Measurements from ENCODE around the gene HORMAD1. TPM values are rescaled to one million over a fixed set of nuclear protein-coding genes. Genes with fewer than 3 reads are reported as not detected.

HORMAD1 gene
- total and polyA plus RNA-seq, 2 experiments from 2014 or later = not detected

DNA sequence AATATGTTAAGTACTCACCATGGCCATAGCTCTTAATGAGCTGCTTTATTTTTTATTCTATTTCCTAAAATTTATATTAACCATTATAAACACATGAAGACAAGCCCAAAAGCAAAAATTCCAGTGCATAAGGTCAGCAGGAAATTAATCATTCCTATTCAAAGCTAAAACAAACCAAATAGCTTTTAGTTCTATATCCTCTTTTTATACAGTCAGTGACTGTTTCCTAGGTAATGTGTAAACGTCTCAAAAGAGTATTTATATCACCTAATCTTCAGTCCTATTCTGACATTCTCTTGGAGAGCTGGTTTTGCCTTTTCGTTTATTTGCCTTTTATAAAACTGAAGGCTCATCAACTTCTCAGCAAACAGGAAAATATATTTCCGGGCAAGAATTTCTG lies 28.0 kb downstream of the HORMAD1 start:
- Mint-ChIP-seq H3K9me3 (no peaks in the 10 kb centered on the region), H3K27me3 (ENCODE audit: insufficient read depth, low read depth, poor library complexity) (peaks cover 6% of the 10 kb centered on the region), H3K36me3 (ENCODE audit: low read depth) (peaks cover 52% of the 10 kb centered on the region), H3K4me1 (peaks cover 8% of the 10 kb centered on the region; the same call in 2 of the 3 replicates), H3K27ac (no peak overlapping the region), H3K4me3 (no peak overlapping the region)
- Histone ChIP-seq H3K4me3 (no peak overlapping the region), H3K27me3 (ENCODE audit: insufficient read depth) (no peaks in the 10 kb centered on the region), H3K79me2 (replicated peaks; ENCODE audit: insufficient read depth) (peaks cover 33% of the 10 kb centered on the region), H3F3A (replicated peaks; ENCODE audit: low read depth) (no peaks in the 10 kb centered on the region), H3K9me2 (ENCODE audit: insufficient read depth) (no peaks in the 10 kb centered on the region), H3K36me3 (ENCODE audit: insufficient read depth) (peaks cover 33% of the 10 kb centered on the region; the same call in 1 of the 2 replicates), H3K4me1 (ENCODE audit: insufficient read depth) (no peaks in the 10 kb centered on the region), H3K4me2 (no peak overlapping the region), H2AFZ (no peak overlapping the region), H3K27ac (ENCODE audit: low read depth) (no peak overlapping the region), H4K20me1 (replicated peaks; ENCODE audit: insufficient read depth) (no peaks in the 10 kb centered on the region)
- DNase-seq (ENCODE audit: low spot score) (no peak), ATAC-seq (no peak)
- TF ChIP-seq JUNB (IDR thresholded peaks at IDR 0.05; ENCODE audit: unreplicated experiment) (no peak), CREB1 (CRISPR knock-in tag; IDR thresholded peaks at IDR 0.05; ENCODE audit: low read depth) (no peak), POLR2AphosphoS5 (IDR thresholded peaks at IDR 0.05; ENCODE audit: low read depth) (no peak), ZNF331 (CRISPR knock-in tag; IDR thresholded peaks at IDR 0.05; ENCODE audit: low read depth) (no peak), ZNF114 (CRISPR knock-in tag; IDR thresholded peaks at IDR 0.05) (no peak), EZH2phosphoT487 (IDR thresholded peaks at IDR 0.05; ENCODE audit: unreplicated experiment) (no peak), NANOG (IDR thresholded peaks at IDR 0.05; ENCODE audit: borderline replicate concordance) (no peak), EZH2 (IDR thresholded peaks at IDR 0.05; ENCODE audit: low read depth, unreplicated experiment) (no peak), STAT1 (IDR thresholded peaks at IDR 0.05; ENCODE audit: unreplicated experiment) (no peak)
- TF ChIP-seq, protein P1, sequence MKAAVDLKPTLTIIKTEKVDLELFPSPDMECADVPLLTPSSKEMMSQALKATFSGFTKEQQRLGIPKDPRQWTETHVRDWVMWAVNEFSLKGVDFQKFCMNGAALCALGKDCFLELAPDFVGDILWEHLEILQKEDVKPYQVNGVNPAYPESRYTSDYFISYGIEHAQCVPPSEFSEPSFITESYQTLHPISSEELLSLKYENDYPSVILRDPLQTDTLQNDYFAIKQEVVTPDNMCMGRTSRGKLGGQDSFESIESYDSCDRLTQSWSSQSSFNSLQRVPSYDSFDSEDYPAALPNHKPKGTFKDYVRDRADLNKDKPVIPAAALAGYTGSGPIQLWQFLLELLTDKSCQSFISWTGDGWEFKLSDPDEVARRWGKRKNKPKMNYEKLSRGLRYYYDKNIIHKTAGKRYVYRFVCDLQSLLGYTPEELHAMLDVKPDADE (IDR thresholded peaks at IDR 0.05) = no peak
- TF ChIP-seq, protein P2, sequence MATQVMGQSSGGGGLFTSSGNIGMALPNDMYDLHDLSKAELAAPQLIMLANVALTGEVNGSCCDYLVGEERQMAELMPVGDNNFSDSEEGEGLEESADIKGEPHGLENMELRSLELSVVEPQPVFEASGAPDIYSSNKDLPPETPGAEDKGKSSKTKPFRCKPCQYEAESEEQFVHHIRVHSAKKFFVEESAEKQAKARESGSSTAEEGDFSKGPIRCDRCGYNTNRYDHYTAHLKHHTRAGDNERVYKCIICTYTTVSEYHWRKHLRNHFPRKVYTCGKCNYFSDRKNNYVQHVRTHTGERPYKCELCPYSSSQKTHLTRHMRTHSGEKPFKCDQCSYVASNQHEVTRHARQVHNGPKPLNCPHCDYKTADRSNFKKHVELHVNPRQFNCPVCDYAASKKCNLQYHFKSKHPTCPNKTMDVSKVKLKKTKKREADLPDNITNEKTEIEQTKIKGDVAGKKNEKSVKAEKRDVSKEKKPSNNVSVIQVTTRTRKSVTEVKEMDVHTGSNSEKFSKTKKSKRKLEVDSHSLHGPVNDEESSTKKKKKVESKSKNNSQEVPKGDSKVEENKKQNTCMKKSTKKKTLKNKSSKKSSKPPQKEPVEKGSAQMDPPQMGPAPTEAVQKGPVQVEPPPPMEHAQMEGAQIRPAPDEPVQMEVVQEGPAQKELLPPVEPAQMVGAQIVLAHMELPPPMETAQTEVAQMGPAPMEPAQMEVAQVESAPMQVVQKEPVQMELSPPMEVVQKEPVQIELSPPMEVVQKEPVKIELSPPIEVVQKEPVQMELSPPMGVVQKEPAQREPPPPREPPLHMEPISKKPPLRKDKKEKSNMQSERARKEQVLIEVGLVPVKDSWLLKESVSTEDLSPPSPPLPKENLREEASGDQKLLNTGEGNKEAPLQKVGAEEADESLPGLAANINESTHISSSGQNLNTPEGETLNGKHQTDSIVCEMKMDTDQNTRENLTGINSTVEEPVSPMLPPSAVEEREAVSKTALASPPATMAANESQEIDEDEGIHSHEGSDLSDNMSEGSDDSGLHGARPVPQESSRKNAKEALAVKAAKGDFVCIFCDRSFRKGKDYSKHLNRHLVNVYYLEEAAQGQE (IDR thresholded peaks at IDR 0.05; ENCODE audit: unreplicated experiment) = no peak
- TF ChIP-seq, protein P3, sequence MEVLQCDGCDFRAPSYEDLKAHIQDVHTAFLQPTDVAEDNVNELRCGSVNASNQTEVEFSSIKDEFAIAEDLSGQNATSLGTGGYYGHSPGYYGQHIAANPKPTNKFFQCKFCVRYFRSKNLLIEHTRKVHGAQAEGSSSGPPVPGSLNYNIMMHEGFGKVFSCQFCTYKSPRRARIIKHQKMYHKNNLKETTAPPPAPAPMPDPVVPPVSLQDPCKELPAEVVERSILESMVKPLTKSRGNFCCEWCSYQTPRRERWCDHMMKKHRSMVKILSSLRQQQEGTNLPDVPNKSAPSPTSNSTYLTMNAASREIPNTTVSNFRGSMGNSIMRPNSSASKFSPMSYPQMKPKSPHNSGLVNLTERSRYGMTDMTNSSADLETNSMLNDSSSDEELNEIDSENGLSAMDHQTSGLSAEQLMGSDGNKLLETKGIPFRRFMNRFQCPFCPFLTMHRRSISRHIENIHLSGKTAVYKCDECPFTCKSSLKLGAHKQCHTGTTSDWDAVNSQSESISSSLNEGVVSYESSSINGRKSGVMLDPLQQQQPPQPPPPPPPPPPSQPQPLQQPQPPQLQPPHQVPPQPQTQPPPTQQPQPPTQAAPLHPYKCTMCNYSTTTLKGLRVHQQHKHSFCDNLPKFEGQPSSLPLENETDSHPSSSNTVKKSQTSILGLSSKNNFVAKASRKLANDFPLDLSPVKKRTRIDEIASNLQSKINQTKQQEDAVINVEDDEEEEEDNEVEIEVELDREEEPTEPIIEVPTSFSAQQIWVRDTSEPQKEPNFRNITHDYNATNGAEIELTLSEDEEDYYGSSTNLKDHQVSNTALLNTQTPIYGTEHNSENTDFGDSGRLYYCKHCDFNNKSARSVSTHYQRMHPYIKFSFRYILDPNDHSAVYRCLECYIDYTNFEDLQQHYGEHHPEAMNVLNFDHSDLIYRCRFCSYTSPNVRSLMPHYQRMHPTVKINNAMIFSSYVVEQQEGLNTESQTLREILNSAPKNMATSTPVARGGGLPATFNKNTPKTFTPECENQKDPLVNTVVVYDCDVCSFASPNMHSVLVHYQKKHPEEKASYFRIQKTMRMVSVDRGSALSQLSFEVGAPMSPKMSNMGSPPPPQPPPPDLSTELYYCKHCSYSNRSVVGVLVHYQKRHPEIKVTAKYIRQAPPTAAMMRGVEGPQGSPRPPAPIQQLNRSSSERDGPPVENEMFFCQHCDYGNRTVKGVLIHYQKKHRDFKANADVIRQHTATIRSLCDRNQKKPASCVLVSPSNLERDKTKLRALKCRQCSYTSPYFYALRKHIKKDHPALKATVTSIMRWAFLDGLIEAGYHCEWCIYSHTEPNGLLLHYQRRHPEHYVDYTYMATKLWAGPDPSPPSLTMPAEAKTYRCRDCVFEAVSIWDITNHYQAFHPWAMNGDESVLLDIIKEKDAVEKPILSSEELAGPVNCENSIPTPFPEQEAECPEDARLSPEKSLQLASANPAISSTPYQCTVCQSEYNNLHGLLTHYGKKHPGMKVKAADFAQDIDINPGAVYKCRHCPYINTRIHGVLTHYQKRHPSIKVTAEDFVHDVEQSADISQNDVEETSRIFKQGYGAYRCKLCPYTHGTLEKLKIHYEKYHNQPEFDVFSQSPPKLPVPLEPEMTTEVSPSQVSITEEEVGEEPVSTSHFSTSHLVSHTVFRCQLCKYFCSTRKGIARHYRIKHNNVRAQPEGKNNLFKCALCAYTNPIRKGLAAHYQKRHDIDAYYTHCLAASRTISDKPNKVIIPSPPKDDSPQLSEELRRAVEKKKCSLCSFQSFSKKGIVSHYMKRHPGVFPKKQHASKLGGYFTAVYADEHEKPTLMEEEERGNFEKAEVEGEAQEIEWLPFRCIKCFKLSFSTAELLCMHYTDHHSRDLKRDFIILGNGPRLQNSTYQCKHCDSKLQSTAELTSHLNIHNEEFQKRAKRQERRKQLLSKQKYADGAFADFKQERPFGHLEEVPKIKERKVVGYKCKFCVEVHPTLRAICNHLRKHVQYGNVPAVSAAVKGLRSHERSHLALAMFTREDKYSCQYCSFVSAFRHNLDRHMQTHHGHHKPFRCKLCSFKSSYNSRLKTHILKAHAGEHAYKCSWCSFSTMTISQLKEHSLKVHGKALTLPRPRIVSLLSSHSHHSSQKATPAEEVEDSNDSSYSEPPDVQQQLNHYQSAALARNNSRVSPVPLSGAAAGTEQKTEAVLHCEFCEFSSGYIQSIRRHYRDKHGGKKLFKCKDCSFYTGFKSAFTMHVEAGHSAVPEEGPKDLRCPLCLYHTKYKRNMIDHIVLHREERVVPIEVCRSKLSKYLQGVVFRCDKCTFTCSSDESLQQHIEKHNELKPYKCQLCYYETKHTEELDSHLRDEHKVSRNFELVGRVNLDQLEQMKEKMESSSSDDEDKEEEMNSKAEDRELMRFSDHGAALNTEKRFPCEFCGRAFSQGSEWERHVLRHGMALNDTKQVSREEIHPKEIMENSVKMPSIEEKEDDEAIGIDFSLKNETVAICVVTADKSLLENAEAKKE (CRISPR knock-in tag; IDR thresholded peaks at IDR 0.05) = no peak
- TF ChIP-seq, protein P4, sequence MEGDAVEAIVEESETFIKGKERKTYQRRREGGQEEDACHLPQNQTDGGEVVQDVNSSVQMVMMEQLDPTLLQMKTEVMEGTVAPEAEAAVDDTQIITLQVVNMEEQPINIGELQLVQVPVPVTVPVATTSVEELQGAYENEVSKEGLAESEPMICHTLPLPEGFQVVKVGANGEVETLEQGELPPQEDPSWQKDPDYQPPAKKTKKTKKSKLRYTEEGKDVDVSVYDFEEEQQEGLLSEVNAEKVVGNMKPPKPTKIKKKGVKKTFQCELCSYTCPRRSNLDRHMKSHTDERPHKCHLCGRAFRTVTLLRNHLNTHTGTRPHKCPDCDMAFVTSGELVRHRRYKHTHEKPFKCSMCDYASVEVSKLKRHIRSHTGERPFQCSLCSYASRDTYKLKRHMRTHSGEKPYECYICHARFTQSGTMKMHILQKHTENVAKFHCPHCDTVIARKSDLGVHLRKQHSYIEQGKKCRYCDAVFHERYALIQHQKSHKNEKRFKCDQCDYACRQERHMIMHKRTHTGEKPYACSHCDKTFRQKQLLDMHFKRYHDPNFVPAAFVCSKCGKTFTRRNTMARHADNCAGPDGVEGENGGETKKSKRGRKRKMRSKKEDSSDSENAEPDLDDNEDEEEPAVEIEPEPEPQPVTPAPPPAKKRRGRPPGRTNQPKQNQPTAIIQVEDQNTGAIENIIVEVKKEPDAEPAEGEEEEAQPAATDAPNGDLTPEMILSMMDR (conservative IDR thresholded peaks at IDR 0.05; ENCODE audit: low read depth in 2 of 2) = no peak

All from GM23338 (cell line).